ENCODE measurements around the gene FBXL14.

The FBXL14 gene

GRCh38 chr12:1595026-1595561, 713 bp upstream of the FBXL14 start:
- DNase-seq (ENCODE audit: extremely low read depth, low read depth) = no peak
- peak overlapping the region; percentile 73 for H3K4me3 ChIP-seq (replicated peaks; ENCODE audit: low read depth, low read length)
- TF ChIP-seq CTCF (IDR thresholded peaks at IDR 0.05; ENCODE audit: low read depth, low read length, missing control alignments) = no peak

GRCh38 chr12:1594006-1594260, 448 bp downstream of the FBXL14 start:
- DNase-seq (ENCODE audit: extremely low read depth, low read depth) = no peak
- peak overlapping the region; percentile 73 for H3K4me3 ChIP-seq (replicated peaks; ENCODE audit: low read depth, low read length)
- no peak for TF ChIP-seq CTCF (IDR thresholded peaks at IDR 0.05; ENCODE audit: low read depth, low read length, missing control alignments)

- TF ChIP-seq CTCF (IDR thresholded peaks at IDR 0.05; ENCODE audit: low read depth, low read length, missing control alignments) = no peak
- no peak for DNase-seq (ENCODE audit: extremely low read depth, low read depth)
- H3K4me3 ChIP-seq (replicated peaks; ENCODE audit: low read depth, low read length) = peak overlapping the region; percentile 73
Observed at GRCh38 chr12:1593174-1594005, 991 bp downstream of the FBXL14 start.

GRCh38 chr12:1592444-1593173, 1.8 kb downstream of the FBXL14 start:
- DNase-seq (ENCODE audit: extremely low read depth, low read depth) = no peak
- no peak for TF ChIP-seq CTCF (IDR thresholded peaks at IDR 0.05; ENCODE audit: low read depth, low read length, missing control alignments)
- peak overlapping the region; percentile 73 for H3K4me3 ChIP-seq (replicated peaks; ENCODE audit: low read depth, low read length)

GRCh38 chr12:1591543-1591942, 2.8 kb downstream of the FBXL14 start:
- no peak for DNase-seq (ENCODE audit: extremely low read depth, low read depth)
- no peak for TF ChIP-seq CTCF (IDR thresholded peaks at IDR 0.05; ENCODE audit: low read depth, low read length, missing control alignments)
- H3K4me3 ChIP-seq (replicated peaks; ENCODE audit: low read depth, low read length) = peak overlapping the region; percentile 73

- peak overlapping the region; percentile 73 for H3K4me3 ChIP-seq (replicated peaks; ENCODE audit: low read depth, low read length)
- no peak for DNase-seq (ENCODE audit: extremely low read depth, low read depth)
- TF ChIP-seq CTCF (IDR thresholded peaks at IDR 0.05; ENCODE audit: low read depth, low read length, missing control alignments) = no peak
Observed at GRCh38 chr12:1591034-1591433, 3.3 kb downstream of the FBXL14 start.

All from HFF-Myc (cell line).